IMR-90 (cell line): ENCODE measurements around the gene DIPK1B. TPM values are rescaled to one million over a fixed set of nuclear protein-coding genes. Genes with fewer than 3 reads are reported as not detected.

Experiments
- ATAC-seq: fragments of 200-7000 bp; cut with Tn5 transposase; 2 replicates; pipeline ENCODE4 v1.9.1; 2020; ENCODE audit warnings: low read depth, mild to moderate bottlenecking, moderate library complexity
- BruUV-seq: library from RNA; stranded (reverse); fragments of 400-500 nt; replicated peaks from 2 replicates; lab custom pipeline; 2021; lab: Mats Ljungman, UMichigan
- CTCF ChIA-PET: fragments of 300-600 bp; formaldehyde crosslinking; extraction: SDS; loops from one replicate; lab custom pipeline; 2021; ENCODE audit warnings: antibody characterized with exemption; lab: Yijun Ruan, JAX
- POLR2A ChIA-PET: fragments of 300-600 bp; sonication (Branson Sonifier 250); formaldehyde crosslinking; loops from one replicate; lab custom pipeline; 2022; ENCODE audit warnings: antibody characterized with exemption; ENCODE audit not compliant: unreplicated experiment; lab: Charles Lee
- DNase-seq: peaks from one replicate; pipeline ENCODE4 v3.0.0; 2013
- H2AFZ ChIP-seq: replicated peaks from 2 replicates; pipeline ENCODE3; 2013; ENCODE audit warnings: low read length, mild to moderate bottlenecking; ENCODE audit not compliant: poor library complexity
- H2AK5ac ChIP-seq: 2 replicates; pipeline ENCODE4 v1.6.1; 2013; ENCODE audit warnings: low read depth, low read length, inconsistent platforms
- H2AK9ac ChIP-seq: replicated peaks from 2 replicates; pipeline ENCODE3; 2013; ENCODE audit warnings: mild to moderate bottlenecking, low read depth, low read length, moderate library complexity; ENCODE audit not compliant: poor library complexity
- H2BK120ac ChIP-seq: 2 replicates; pipeline ENCODE4 v1.6.1; 2013; ENCODE audit warnings: low read depth, low read length, inconsistent platforms
- H2BK15ac ChIP-seq: 3 replicates; pipeline ENCODE4 v1.6.1; 2013; ENCODE audit warnings: low read depth, low read length, inconsistent platforms
- H2BK20ac ChIP-seq: 2 replicates; pipeline ENCODE4 v1.6.1; 2013; ENCODE audit warnings: low read depth, mild to moderate bottlenecking, inconsistent platforms, low read length, moderate library complexity
- H2BK5ac ChIP-seq: 2 replicates; pipeline ENCODE4 v1.6.1; 2013; ENCODE audit warnings: mild to moderate bottlenecking, low read depth, low read length, inconsistent platforms; ENCODE audit not compliant: poor library complexity, severe bottlenecking
- H3K14ac ChIP-seq: replicated peaks from 2 replicates; pipeline ENCODE4 v1.6.1; 2013; ENCODE audit warnings: low read depth, low read length, inconsistent platforms
- H3K18ac ChIP-seq: 2 replicates; pipeline ENCODE4 v1.6.1; 2013; ENCODE audit warnings: low read depth, low read length, control low read depth
- H3K23ac ChIP-seq: 2 replicates; pipeline ENCODE4 v1.6.1; 2013; ENCODE audit warnings: low read depth, low read length, inconsistent platforms
- H3K27ac ChIP-seq: 2 replicates; pipeline ENCODE4 v1.5.1; 2013; ENCODE audit warnings: mild to moderate bottlenecking, control low read depth, low read length; ENCODE audit not compliant: insufficient read depth
- H3K27me3 ChIP-seq: 2 replicates; pipeline ENCODE4 v1.6.1; 2013; ENCODE audit warnings: low read length; ENCODE audit not compliant: control insufficient read depth, insufficient read depth
- H3K36me3 ChIP-seq: 2 replicates; pipeline ENCODE4 v1.6.1; 2013; ENCODE audit warnings: low read length, mixed read lengths; ENCODE audit not compliant: control insufficient read depth, insufficient read depth
- H3K4ac ChIP-seq: 2 replicates; pipeline ENCODE4 v1.6.1; 2013; ENCODE audit warnings: low read depth, low read length, inconsistent platforms
- H3K4me1 ChIP-seq: 2 replicates; pipeline ENCODE4 v1.6.1; 2013; ENCODE audit warnings: low read length, mixed read lengths; ENCODE audit not compliant: control insufficient read depth, insufficient read depth
- H3K4me2 ChIP-seq: 2 replicates; pipeline ENCODE4 v1.6.1; 2013; ENCODE audit warnings: low read depth, mild to moderate bottlenecking, control low read depth, low read length, moderate library complexity
- H3K4me3 ChIP-seq: 2 replicates; pipeline ENCODE4 v1.5.1; 2013; ENCODE audit warnings: low read depth, mild to moderate bottlenecking, control low read depth, low read length, moderate library complexity; ENCODE audit not compliant: insufficient read depth
- H3K56ac ChIP-seq: 2 replicates; pipeline ENCODE4 v1.6.1; 2013; ENCODE audit warnings: low read length, inconsistent platforms; ENCODE audit not compliant: insufficient read depth; ENCODE audit errors: extremely low read depth
- H3K79me1 ChIP-seq, 2 experiments: 2 replicates each; pipeline ENCODE4 v1.6.1; 2013; ENCODE audit warnings: low read length in 2 of 2, inconsistent platforms in 1 of 2, low read depth in 1 of 2
- H3K9ac ChIP-seq: 2 replicates; pipeline ENCODE4 v1.6.1; 2013; ENCODE audit warnings: low read depth, low read length, control low read depth
- H3K9me1 ChIP-seq: 2 replicates; pipeline ENCODE4 v1.6.1; 2013; ENCODE audit warnings: low read length, inconsistent platforms; ENCODE audit not compliant: insufficient read depth
- H3K9me3 ChIP-seq: 2 replicates; pipeline ENCODE4 v1.6.1; 2013; ENCODE audit warnings: low read length; ENCODE audit not compliant: control insufficient read depth, insufficient read depth
- H4K20me1 ChIP-seq: 2 replicates; pipeline ENCODE4 v1.6.1; 2013; ENCODE audit warnings: low read length, inconsistent platforms; ENCODE audit not compliant: insufficient read depth
- H4K5ac ChIP-seq: 2 replicates; pipeline ENCODE4 v1.6.1; 2013; ENCODE audit warnings: mild to moderate bottlenecking, low read depth, low read length, control low read depth
- H4K8ac ChIP-seq, 2 experiments: 2 replicates each; pipeline ENCODE4 v1.6.1; 2013; ENCODE audit warnings: low read depth in 2 of 2, low read length in 2 of 2, control low read depth in 1 of 2, inconsistent platforms in 1 of 2
- H4K91ac ChIP-seq: 2 replicates; pipeline ENCODE4 v1.6.1; 2013; ENCODE audit warnings: low read depth, low read length, inconsistent platforms; ENCODE audit not compliant: insufficient read depth
- FOS ChIP-seq: fragments of 150-350 bp; IDR thresholded peaks from 2 replicates; pipeline ENCODE4 v1.6.1; 2016; ENCODE audit warnings: low read depth, low read length
- MAFK ChIP-seq: IDR thresholded peaks from 2 replicates; pipeline ENCODE4 v1.6.1; 2012; ENCODE audit warnings: low read depth, low read length, improper control_type of control experiment
- MAZ ChIP-seq: IDR thresholded peaks from 2 replicates; pipeline ENCODE4 v1.6.1; 2012; ENCODE audit warnings: low read depth, mild to moderate bottlenecking, low read length, improper control_type of control experiment, moderate library complexity, borderline replicate concordance
- NFE2L2 ChIP-seq: fragments of 150-350 bp; IDR thresholded peaks from 2 replicates; pipeline ENCODE4 v1.6.1; 2016; ENCODE audit warnings: low read depth, mild to moderate bottlenecking, low read length
- RFX5 ChIP-seq: IDR thresholded peaks from 2 replicates; pipeline ENCODE4 v1.8.0; 2012; ENCODE audit warnings: low read depth, mild to moderate bottlenecking, low read length, moderate library complexity
- WGBS, 2 experiments: methylation state at CpG; one replicate each; pipeline versions ENCODE4 v1.1.5 to v1.1.7; 2013; ENCODE audit warnings: missing lambda C conversion rate in 2 of 2; ENCODE audit not compliant: insufficient read length in 1 of 2; ENCODE audit errors: extremely low coverage in 2 of 2; 5-methylcytosine and 5-hydroxymethylcytosine counted together
- dilution Hi-C: fragments of 300-500 bp; cut with HindIII; formaldehyde crosslinking; loops from one replicate; pipeline ENCODE4 v1.14.3; 2018; ENCODE audit warnings: low sequenced_read_pairs; ENCODE audit not compliant: unreplicated experiment
- in situ Hi-C: fragments of 300-500 bp; cut with MboI; formaldehyde crosslinking; loops from 3 replicates; pipeline ENCODE4 v1.14.3; 2019; ENCODE audit warnings: low sequenced_read_pairs, inconsistent platforms, mixed read lengths
- intact Hi-C: fragments of 100-400 bp; cut with micrococcal nuclease; formaldehyde crosslinking; loops from 2 replicates; pipeline ENCODE4 v1.10.0; 2022
- polyA plus RNA-seq, 3 experiments: library from polyadenylated mRNA; depleted of rRNA; stranded (reverse); fragments of >200 nt; gene quantifications; 2 replicates each; pipeline ENCODE4 v1.2.3, GENCODE V29; 2012; ENCODE audit warnings: low replicate concordance in 1 of 3
- total RNA-seq: library from RNA; depleted of rRNA; stranded (reverse); fragments of >200 nt; gene quantifications from 2 replicates; pipeline ENCODE4 v1.2.3, GENCODE V29; 2012
- TF ChIP-seq, protein P1 (sequence below): fragments of 150-350 bp; IDR thresholded peaks from 2 replicates; pipeline ENCODE4 v1.6.1; 2017; ENCODE audit warnings: mild to moderate bottlenecking, antibody characterized with exemption, low read length, low read depth

DIPK1B gene
- total and polyA plus RNA-seq, 2 of the 4 experiments (the other 2 are of a cell fraction), result 3.4 to 7.1 TPM

DNA sequence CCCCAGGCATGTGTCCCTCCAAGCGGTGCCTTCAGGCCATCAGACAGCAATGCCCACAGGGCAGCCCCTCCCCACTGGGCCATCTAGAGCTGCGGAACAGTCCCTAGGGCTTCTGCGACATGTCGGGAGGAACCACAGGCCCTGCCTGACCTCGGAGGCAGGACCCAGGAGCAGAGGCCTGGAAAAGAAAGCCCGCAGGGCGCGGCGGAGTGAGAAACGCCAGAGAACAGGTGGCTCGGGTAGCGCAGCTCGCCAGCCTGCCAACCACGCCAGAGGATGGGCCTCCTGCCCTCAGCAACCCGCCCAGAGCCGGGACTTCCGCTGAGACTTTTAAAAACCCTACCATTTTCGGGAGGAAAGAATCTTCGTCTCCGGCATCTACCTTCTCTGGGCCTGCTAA lies 45.0 kb downstream of the DIPK1B start:
- Histone ChIP-seq H3K14ac (no peak overlapping the region), H2AK5ac (no peak overlapping the region), H3K4ac (no peak overlapping the region), H3K27me3 (peaks cover 6% of the 10 kb centered on the region), H2BK120ac (no peak overlapping the region), H3K27ac (no peak overlapping the region), H3K9me3 (peaks cover 12% of the 10 kb centered on the region), H2AFZ (no peak overlapping the region), H2BK15ac (no peak overlapping the region), H3K4me3 (no peak overlapping the region), H2AK9ac (no peak overlapping the region), H4K8ac (no peak overlapping the region), H3K9me1 (no peaks in the 10 kb centered on the region), H4K20me1 (no peaks in the 10 kb centered on the region), H3K56ac (no peak overlapping the region), H3K9ac (no peak overlapping the region), H3K18ac (no peak overlapping the region), H4K91ac (no peak overlapping the region), H2BK5ac (no peak overlapping the region), H4K5ac (no peak overlapping the region), H3K79me1 (no peaks in the 10 kb centered on the region), H3K4me2 (no peak overlapping the region), H3K36me3 (no peaks in the 10 kb centered on the region), H3K4me1 (no peaks in the 10 kb centered on the region), H3K23ac (no peak overlapping the region), H2BK20ac (no peak overlapping the region)
- in situ Hi-C loops (no loop called here), dilution Hi-C loops (no loop called here), intact Hi-C loops (no loop called here)
- 87% methylated on average over 6 of the region's 20 CpGs; no CpG with 5 or more reads in 1 of the 2 experiments for WGBS, 2 experiments
- CTCF ChIA-PET, result no interaction called here
- DNase-seq (no peak), ATAC-seq (no peak)
- TF ChIP-seq FOS (no peak), NFE2L2 (no peak), MAFK (no peak), RFX5 (no peak), MAZ (no peak)
- TF ChIP-seq, protein P1, sequence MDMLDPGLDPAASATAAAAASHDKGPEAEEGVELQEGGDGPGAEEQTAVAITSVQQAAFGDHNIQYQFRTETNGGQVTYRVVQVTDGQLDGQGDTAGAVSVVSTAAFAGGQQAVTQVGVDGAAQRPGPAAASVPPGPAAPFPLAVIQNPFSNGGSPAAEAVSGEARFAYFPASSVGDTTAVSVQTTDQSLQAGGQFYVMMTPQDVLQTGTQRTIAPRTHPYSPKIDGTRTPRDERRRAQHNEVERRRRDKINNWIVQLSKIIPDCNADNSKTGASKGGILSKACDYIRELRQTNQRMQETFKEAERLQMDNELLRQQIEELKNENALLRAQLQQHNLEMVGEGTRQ, result no peak
- POLR2A ChIA-PET, result no interaction called here
- no TSS peak for BruUV-seq
